SJSA1 (cell line): Measurements from ENCODE around the gene PATL1. TPM values are rescaled to one million over a fixed set of nuclear protein-coding genes. Genes with fewer than 3 reads are reported as not detected.
A peak's percentile ranks its signal among the peaks of the same experiment; 100 is the strongest.
"Not testable (repeated sequence)": the region's sequence is repeated elsewhere in the genome, so short reads cannot be mapped to it uniquely, and the experiment has no call there.

Source experiments
- DNase-seq, 2 experiments: peaks; one replicate each; pipeline ENCODE4 v3.0.0-alpha.2; 2015 to 2020; ENCODE audit warnings: low spot score in 2 of 2, low read depth in 1 of 2
- H3K27ac ChIP-seq: fragments of 250-450 bp; sonication (Bioruptor Pico); 2 replicates; pipeline ENCODE4 v1.5.1; 2020; ENCODE audit warnings: mild to moderate bottlenecking, moderate library complexity
- H3K27me3 ChIP-seq: fragments of 250-450 bp; sonication (Bioruptor Pico); replicated peaks from 2 replicates; pipeline ENCODE4 v1.5.1; 2020; ENCODE audit warnings: mild to moderate bottlenecking, moderate library complexity
- H3K36me3 ChIP-seq: fragments of 250-450 bp; sonication (Bioruptor Pico); 2 replicates; pipeline ENCODE4 v1.5.1; 2020; ENCODE audit warnings: mild to moderate bottlenecking
- H3K4me1 ChIP-seq: fragments of 250-450 bp; sonication (Bioruptor Pico); replicated peaks from 2 replicates; pipeline ENCODE4 v1.6.1; 2021; ENCODE audit warnings: mild to moderate bottlenecking
- H3K4me3 ChIP-seq: fragments of 250-450 bp; sonication (Bioruptor Pico); 2 replicates; pipeline ENCODE4 v1.5.1; 2020; ENCODE audit warnings: mild to moderate bottlenecking
- H3K9me3 ChIP-seq: fragments of 250-450 bp; sonication (Bioruptor Pico); replicated peaks from 2 replicates; pipeline ENCODE4 v1.5.1; 2020; ENCODE audit warnings: mild to moderate bottlenecking
- total RNA-seq: library from RNA; depleted of rRNA; stranded (reverse); fragments of >200 nt; shearing (Covaris generic); gene quantifications from 2 replicates; pipeline ENCODE4 v1.2.3, GENCODE V29; 2014

PATL1 gene
- total RNA-seq, 1 experiment from 2014 or later: 24.9 TPM

DNA sequence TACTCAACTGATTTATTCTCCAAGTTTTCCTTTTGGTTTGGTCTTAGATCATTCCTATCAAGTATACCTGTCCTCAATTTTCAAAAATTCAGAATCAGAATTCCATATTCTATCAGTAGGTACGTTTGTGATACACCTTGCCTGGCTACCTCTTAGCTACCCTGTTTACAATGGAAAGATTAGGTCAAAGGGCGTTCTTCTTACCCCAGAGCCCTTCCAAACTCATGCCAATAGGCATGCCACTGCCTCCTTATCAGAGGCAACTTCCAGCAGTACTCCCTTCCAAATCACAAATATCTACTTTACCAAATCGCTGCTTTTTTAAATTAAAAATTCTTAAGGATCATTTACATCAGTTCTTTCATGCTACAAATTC, 1.0 kb downstream of the PATL1 start:
- peak overlapping the region; percentile 77 for H3K27ac ChIP-seq

DNA sequence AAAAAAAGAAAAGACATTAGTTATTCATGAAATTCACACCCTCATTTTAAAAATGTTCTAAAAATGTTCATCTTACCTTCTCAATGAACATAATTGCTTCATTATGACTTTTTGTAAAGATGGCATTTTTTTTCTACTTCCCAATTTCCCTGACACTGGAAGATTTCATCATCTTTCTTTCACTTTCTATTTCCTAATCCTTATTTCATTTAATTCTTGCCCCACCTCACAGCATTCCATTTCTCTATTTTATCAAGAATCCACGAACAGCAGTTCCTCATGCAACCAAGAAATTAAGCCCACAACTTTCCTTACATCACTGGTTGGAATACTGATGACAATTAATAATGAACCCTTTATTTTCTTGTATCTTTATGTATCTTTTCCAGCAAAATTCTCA, 1.9 kb downstream of the PATL1 start:
- H3K4me1 ChIP-seq: peaks cover 19% of the 10 kb centered on the region
- H3K4me3 ChIP-seq: no peak overlapping the region
- H3K36me3 ChIP-seq: peaks cover 62% of the 10 kb centered on the region
- no peaks in the 10 kb centered on the region for H3K9me3 ChIP-seq
- H3K27ac ChIP-seq: no peak overlapping the region
- no peaks in the 10 kb centered on the region for H3K27me3 ChIP-seq
- no peak for DNase-seq

More for the DNA sequence above, 1.0 kb downstream of the PATL1 start:
- H3K4me1 ChIP-seq: peaks cover 19% of the 10 kb centered on the region
- no peaks in the 10 kb centered on the region for H3K9me3 ChIP-seq
- no peak for DNase-seq
- peaks cover 54% of the 10 kb centered on the region for H3K36me3 ChIP-seq
- peak overlapping the region; percentile 50 for H3K4me3 ChIP-seq
- no peaks in the 10 kb centered on the region for H3K27me3 ChIP-seq

DNA sequence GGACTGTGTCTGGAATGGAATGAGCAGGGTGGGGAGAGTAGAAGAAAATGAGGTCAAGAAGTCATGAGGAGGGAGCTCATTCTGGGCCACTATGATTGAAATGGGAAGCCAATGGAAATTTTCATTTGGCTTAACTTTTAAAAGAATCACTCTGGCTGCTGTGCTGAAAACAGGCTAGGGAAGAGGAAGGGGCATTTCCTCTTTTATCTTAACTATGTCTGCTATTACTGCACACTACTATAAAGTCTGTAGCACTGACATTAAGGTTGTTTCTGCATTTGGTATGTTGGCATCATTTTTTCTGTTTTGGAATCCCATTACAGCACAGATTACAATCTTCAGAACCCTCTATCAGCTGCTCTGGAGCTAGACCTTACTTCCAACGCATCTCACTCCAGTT, 8.2 kb downstream of the PATL1 start:
- Histone ChIP-seq H3K36me3 (peaks cover 99% of the 10 kb centered on the region), H3K27me3 (no peaks in the 10 kb centered on the region), H3K9me3 (no peaks in the 10 kb centered on the region)

DNA sequence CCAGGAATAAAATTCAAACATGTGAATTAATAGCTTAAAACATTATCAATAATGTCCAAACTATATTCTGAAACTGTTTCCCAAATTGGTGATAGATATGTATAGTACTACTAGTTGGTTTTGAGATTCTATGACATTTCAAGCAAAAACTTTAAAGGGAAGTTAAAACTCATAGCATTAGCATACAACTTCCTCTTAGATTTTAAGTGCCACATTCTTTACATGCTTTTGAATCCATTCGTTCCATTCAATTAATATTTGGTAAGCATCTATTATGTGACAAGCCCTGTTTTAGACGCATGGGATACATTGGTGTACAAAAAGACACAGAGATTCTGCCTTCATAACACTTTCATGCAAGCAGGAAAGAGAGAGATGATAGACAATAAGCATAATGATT, 8.9 kb downstream of the PATL1 start:
- Histone ChIP-seq H3K27ac (no peak overlapping the region), H3K36me3 (peaks cover 99% of the 10 kb centered on the region), H3K9me3 (no peaks in the 10 kb centered on the region), H3K4me3 (no peak overlapping the region), H3K4me1 (no peaks in the 10 kb centered on the region), H3K27me3 (no peaks in the 10 kb centered on the region)
- DNase-seq: no peak

More for the DNA sequence above, 8.2 kb downstream of the PATL1 start:
- Histone ChIP-seq H3K27ac (no peak overlapping the region), H3K4me1 (no peaks in the 10 kb centered on the region), H3K4me3 (no peak overlapping the region)
- no peak for DNase-seq

DNA sequence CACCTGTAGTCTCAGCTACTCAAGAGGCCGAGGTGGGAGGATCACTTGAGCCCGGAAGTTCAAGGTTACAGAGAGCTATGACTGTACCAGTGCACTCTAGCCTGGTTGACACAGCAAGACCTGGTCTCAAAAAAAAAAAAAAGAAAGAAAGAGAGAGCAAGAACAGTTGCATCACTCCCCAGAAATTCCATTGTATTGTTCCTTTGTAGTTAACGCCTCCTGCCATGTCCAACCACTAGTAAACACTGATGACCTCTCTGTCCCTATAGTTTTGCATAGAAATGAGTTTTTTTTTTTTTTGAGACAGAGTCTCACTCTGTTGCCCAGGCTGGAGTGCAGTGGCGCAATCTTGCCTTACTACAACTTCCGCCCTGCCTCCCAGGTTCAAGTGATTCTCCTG, 10.8 kb downstream of the PATL1 start:
- no peaks in the 10 kb centered on the region for H3K27me3 ChIP-seq
- no peak overlapping the region for H3K4me3 ChIP-seq
- no peaks in the 10 kb centered on the region for H3K4me1 ChIP-seq
- DNase-seq: no peak
- H3K9me3 ChIP-seq: no peaks in the 10 kb centered on the region
- peaks cover 99% of the 10 kb centered on the region for H3K36me3 ChIP-seq
- H3K27ac ChIP-seq: no peak overlapping the region

DNA sequence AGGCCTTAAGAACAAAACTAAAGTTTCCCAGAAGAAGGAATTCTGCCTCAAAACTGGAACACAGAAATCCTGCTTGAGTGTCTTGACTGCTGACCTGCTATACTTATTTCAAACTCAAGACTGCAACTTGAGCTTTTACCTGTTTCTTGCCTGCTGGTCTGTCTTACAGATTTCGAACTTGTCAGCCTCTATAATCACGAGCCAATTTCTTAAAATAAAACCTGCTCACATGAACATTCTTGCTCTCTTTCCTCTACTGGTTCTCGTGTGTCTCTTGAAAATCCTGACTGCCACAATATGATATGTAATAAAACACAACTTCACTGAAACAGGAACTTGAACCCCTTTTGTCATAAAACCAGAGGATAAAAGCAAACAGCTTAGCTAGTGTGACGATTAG, 13.9 kb downstream of the PATL1 start:
- no peaks in the 10 kb centered on the region for H3K9me3 ChIP-seq
- H3K27me3 ChIP-seq: no peaks in the 10 kb centered on the region
- no peak overlapping the region for H3K4me3 ChIP-seq
- no peak overlapping the region for H3K27ac ChIP-seq
- no peaks in the 10 kb centered on the region for H3K4me1 ChIP-seq
- peaks cover 99% of the 10 kb centered on the region for H3K36me3 ChIP-seq
- no peak for DNase-seq

DNA sequence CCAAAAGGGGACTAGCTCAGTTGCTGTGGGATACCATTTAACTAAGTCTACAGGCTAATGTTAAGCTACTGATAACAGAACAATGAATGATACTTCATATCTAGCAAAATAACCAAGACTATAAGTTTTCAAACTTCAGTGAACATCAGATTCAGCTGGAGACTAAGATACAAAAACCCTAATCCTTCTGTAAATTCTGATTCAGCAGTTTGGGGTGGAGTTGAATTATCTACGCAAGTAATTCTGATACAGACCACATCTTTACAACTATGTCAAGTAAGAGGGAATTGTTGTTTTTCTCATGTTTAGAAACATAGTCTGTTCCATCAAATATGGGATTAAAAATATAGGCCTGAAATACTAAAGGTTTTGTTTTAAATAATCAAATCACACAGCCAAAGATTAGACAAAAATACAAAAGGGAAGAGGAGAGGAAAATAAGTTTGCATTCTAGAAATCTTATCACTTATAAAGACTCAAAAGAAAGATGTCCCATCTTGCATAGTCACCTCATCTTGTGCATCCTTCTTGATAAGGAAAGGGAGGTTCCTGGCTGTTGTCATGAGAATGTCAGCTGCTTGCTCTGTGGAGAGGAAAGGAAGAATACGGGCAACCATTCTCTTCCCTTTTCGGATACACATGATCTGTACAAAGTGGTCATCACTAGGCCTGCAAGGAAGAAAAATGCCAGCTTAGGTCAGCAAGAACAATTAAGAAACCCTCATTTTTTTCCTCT, 21.4 kb downstream of the PATL1 start:
- no peak for DNase-seq
- Histone ChIP-seq H3K9me3 (no peaks in the 10 kb centered on the region), H3K4me1 (no peaks in the 10 kb centered on the region), H3K36me3 (peaks cover 94% of the 10 kb centered on the region), H3K27ac (no peak overlapping the region), H3K27me3 (no peaks in the 10 kb centered on the region), H3K4me3 (no peak overlapping the region)

DNA sequence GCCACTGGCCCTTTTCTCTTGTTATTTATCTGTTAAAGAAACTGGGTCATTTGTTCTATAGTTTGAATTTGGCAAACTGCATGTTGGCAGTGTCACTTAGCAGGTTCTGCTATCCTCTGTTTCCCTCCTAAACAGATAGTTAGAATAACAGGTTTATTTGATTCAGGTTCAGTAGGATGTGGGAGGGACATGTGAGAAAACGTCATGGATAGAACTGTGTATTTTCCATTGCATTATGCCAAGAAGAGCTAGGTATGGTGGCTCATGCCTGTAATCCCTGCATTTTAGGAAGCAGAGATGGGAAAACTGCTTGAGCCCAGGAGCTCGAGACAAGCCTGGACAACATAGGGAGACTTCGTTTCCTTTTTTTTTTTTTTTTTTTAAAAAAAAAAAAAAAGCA, 24.3 kb downstream of the PATL1 start:
- Histone ChIP-seq H3K9me3 (no peaks in the 10 kb centered on the region), H3K27me3 (no peaks in the 10 kb centered on the region), H3K4me3 (no peak overlapping the region), H3K27ac (no peak overlapping the region), H3K4me1 (no peaks in the 10 kb centered on the region), H3K36me3 (peaks cover 96% of the 10 kb centered on the region)
- no peak for DNase-seq

DNA sequence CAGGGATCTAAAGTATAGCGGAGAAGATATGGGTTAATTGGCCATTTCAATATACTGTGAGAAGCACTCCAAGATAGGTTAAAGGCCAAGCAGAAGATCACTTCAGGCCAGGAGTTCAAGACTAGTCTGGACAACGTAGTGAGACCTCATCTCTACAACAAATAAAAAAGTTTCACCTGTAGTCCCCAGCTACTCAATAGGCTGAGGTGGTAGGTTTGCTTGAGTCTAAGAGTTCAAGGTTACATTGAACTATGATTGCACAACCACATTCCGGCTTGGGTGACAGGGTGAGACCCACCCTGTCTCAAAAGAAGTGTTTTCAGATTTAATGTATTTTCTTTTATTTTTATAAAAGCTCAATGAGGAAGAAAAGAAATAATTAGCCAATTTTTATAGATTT, 25.4 kb downstream of the PATL1 start:
- Histone ChIP-seq H3K27me3 (no peaks in the 10 kb centered on the region), H3K27ac (no peak overlapping the region), H3K9me3 (no peaks in the 10 kb centered on the region), H3K36me3 (peaks cover 96% of the 10 kb centered on the region), H3K4me3 (no peak overlapping the region), H3K4me1 (no peaks in the 10 kb centered on the region)
- DNase-seq: no peak

DNA sequence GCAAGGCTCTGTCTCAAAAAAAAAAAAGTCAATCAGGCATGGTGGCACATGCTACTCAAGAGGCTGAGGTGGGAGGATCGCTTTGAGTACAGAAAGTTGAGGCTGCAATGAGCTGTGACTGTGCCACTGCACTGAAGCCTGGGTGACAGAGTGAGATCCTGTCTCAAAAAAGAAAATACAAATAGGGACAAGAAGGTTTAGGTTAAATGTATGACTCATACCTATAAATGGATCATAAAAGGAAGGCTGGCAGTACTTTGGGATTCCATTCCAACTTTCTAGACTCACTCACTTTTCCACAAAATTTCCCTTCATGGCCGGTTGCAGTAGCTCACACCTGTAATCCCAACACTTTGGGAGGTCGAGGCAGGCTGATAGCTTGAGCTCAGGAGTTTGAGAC, 27.7 kb downstream of the PATL1 start:
- Histone ChIP-seq H3K4me1 (no peaks in the 10 kb centered on the region), H3K4me3 (no peak overlapping the region), H3K9me3 (no peaks in the 10 kb centered on the region), H3K27me3 (no peaks in the 10 kb centered on the region), H3K27ac (no peak overlapping the region), H3K36me3 (peaks cover 96% of the 10 kb centered on the region)
- no peak for DNase-seq

DNA sequence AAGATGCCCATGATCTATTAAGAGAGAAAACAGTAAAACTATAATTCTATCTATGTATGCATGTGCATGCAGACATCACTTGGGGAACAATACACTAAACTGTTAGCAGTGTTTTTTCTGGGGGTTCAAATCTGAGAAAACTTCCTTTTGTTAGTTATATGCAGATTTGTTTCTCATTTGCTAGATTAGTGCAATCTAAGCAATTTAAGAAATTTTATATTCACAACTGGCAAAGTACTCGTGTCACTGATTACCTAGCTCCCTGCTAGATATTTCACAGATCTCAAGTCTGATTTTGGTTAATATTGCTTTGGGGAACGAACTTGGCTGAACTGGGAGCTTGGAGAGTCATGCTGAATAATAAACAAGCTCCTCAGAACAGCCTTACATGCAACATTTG, 38.3 kb downstream of the PATL1 start:
- no peaks in the 10 kb centered on the region for H3K27me3 ChIP-seq
- H3K9me3 ChIP-seq: no peaks in the 10 kb centered on the region
- DNase-seq: no peak
- no peak overlapping the region for H3K4me3 ChIP-seq
- H3K4me1 ChIP-seq: no peaks in the 10 kb centered on the region
- H3K36me3 ChIP-seq: peaks cover 13% of the 10 kb centered on the region
- no peak overlapping the region for H3K27ac ChIP-seq

DNA sequence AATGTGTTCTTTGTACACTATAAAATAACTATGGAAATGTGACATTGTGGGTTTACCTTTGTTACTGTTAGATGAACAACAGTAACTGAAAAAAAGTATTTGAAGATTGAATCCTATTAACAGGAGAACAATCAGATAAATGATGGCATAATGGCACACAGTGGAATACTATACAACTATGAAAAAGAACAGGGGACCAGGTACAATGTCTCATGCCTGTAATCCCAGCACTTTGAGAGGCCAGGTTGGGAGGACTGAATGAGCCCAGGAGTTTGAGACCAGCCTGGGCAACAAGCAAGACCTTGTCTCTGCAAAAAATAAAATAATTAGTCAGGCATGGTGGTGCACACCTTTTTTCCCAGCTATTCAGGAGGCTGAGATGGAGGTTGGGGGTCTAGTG, 38.8 kb downstream of the PATL1 start:
- no peaks in the 10 kb centered on the region for H3K4me1 ChIP-seq
- H3K27ac ChIP-seq: no peak overlapping the region
- H3K9me3 ChIP-seq: no peaks in the 10 kb centered on the region
- no peak for DNase-seq
- no peaks in the 10 kb centered on the region for H3K27me3 ChIP-seq
- H3K36me3 ChIP-seq: peaks cover 12% of the 10 kb centered on the region
- H3K4me3 ChIP-seq: no peak overlapping the region

DNA sequence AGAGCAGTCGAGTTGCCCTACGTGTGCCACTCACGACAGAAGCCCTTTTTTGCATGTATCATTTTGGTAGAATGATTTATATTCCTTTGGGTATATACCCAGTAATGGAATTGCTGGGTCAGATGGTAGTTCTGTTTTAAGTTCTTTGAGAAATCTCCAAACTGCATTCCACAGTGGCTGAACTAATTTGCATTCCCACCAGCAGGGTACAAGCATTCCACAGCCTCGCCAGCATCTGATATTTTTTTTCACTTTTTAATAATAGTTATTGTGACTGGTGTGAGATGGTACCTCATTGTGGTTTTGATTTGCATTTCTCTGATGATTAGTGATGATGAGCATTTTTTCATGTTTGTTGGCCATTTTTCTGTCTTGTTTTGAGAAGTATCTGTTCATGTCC, 41.9 kb downstream of the PATL1 start:
- not testable (repeated sequence) for H3K27ac ChIP-seq, DNase-seq, H3K4me3 ChIP-seq, H3K27me3 ChIP-seq, H3K4me1 ChIP-seq, H3K9me3 ChIP-seq
- peaks cover 12% of the 10 kb centered on the region for H3K36me3 ChIP-seq

DNA sequence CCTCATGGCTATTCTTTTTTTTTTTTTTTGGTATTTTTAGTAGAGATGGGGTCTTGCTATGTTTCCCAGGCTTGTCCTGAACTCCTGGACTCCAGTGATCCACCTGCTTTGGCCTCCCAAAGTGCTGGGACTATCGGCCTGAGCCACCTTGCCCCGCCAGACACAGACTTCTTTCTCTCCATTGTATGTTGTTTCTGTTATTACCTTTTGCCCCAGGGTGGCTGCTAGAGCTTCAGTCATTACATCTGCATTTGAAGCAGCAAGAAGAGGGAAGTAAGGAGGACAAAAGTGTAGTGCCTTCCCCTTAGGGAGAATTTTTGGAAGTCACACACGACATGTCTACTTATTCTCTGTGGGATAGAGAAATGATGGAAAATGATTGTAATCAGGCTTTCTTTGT, 43.1 kb downstream of the PATL1 start:
- Histone ChIP-seq H3K4me1 (no peaks in the 10 kb centered on the region), H3K4me3 (no peak overlapping the region), H3K27ac (no peak overlapping the region), H3K36me3 (peaks cover 11% of the 10 kb centered on the region), H3K27me3 (no peaks in the 10 kb centered on the region), H3K9me3 (no peaks in the 10 kb centered on the region)
- DNase-seq: no peak

DNA sequence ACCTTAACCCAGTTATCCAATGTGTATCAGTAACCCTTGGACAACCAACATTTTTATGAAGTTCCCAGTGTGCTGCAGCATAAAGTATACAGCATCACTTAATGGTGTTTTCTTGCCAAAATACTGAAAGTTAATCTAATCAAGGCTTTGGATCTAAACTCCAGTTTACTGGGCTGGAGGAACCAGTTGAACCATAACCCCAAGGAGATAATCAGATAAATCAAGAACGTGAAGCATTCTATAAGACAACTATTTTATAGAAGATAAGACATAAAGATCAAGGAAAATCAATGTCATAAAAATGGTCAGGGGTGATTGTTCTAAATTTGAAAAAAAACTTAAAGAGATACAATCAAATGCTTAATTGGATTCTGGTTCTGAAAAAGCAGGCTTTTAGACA, 51.0 kb downstream of the PATL1 start:
- no peak overlapping the region for H3K27ac ChIP-seq
- H3K27me3 ChIP-seq: no peaks in the 10 kb centered on the region
- H3K4me1 ChIP-seq: peaks cover 17% of the 10 kb centered on the region
- no peak overlapping the region for H3K4me3 ChIP-seq
- no peaks in the 10 kb centered on the region for H3K9me3 ChIP-seq
- peaks cover 21% of the 10 kb centered on the region for H3K36me3 ChIP-seq
- DNase-seq: no peak
